SK-N-SH treated with all-trans-retinoic acid at 6 μM for 48 hours (cell line): Measurements from ENCODE around the gene ENO4.

Source experiments
- ARNTL ChIP-seq: fragments of 450-650 bp; formaldehyde crosslinking; IDR thresholded peaks from 2 replicates; pipeline ENCODE4 v1.5.0; 2020; ENCODE audit warnings: low read depth, mild to moderate bottlenecking, moderate library complexity, borderline replicate concordance
- BACH2 ChIP-seq: fragments of 250-450 bp; sonication (Bioruptor Pico); IDR thresholded peaks from 2 replicates; pipeline ENCODE4 v1.9.0; 2021; ENCODE audit warnings: mild to moderate bottlenecking, borderline replicate concordance
- CSDC2 ChIP-seq: fragments of 250-450 bp; sonication (Bioruptor Pico); IDR thresholded peaks from 2 replicates; pipeline ENCODE4 v1.5.0; 2020; ENCODE audit warnings: mild to moderate bottlenecking, moderate library complexity
- CSRNP3 ChIP-seq: fragments of 250-450 bp; sonication (Bioruptor Pico); IDR thresholded peaks from 2 replicates; pipeline ENCODE4 v1.5.1; 2021; ENCODE audit warnings: mild to moderate bottlenecking, moderate library complexity
- ESRRG ChIP-seq: fragments of 250-450 bp; sonication (Bioruptor Pico); IDR thresholded peaks from 2 replicates; pipeline ENCODE4 v1.6.1; 2021; ENCODE audit warnings: mild to moderate bottlenecking
- GLIS3 ChIP-seq: fragments of 250-450 bp; sonication (Bioruptor Pico); IDR thresholded peaks from 2 replicates; pipeline ENCODE4 v1.5.0; 2020; ENCODE audit warnings: mild to moderate bottlenecking, moderate library complexity
- OSR1 ChIP-seq: fragments of 250-450 bp; sonication (Bioruptor Pico); IDR thresholded peaks from 2 replicates; pipeline ENCODE4 v1.8.0; 2022; ENCODE audit warnings: moderate library complexity, mild to moderate bottlenecking, inconsistent platforms
- POU6F1 ChIP-seq: fragments of 250-450 bp; sonication (Bioruptor Pico); IDR thresholded peaks from 2 replicates; pipeline ENCODE4 v1.8.0; 2021; ENCODE audit warnings: low read depth, mild to moderate bottlenecking, moderate library complexity, borderline replicate concordance
- PPARA ChIP-seq: fragments of 250-450 bp; sonication (Bioruptor Pico); IDR thresholded peaks from 2 replicates; pipeline ENCODE4 v1.5.0; 2020; ENCODE audit warnings: mild to moderate bottlenecking, borderline replicate concordance
- RARB ChIP-seq: fragments of 250-450 bp; sonication (Bioruptor Pico); IDR thresholded peaks from 2 replicates; pipeline ENCODE4 v1.8.0; 2021; ENCODE audit warnings: mild to moderate bottlenecking, moderate library complexity
- ZFP3 ChIP-seq: fragments of 250-450 bp; sonication (Bioruptor Pico); IDR thresholded peaks from 2 replicates; pipeline ENCODE4 v1.5.0; 2020; ENCODE audit warnings: mild to moderate bottlenecking, moderate library complexity
- ZFP30 ChIP-seq: fragments of 450-650 bp; formaldehyde crosslinking; IDR thresholded peaks from 2 replicates; pipeline ENCODE4 v1.5.0; 2022; ENCODE audit warnings: mild to moderate bottlenecking, moderate library complexity
- TF ChIP-seq, protein P1 (sequence below): fragments of 250-450 bp; sonication (Bioruptor Pico); IDR thresholded peaks from 2 replicates; pipeline ENCODE4 v1.8.0; 2020; ENCODE audit warnings: mild to moderate bottlenecking, moderate library complexity, borderline replicate concordance

DNA sequence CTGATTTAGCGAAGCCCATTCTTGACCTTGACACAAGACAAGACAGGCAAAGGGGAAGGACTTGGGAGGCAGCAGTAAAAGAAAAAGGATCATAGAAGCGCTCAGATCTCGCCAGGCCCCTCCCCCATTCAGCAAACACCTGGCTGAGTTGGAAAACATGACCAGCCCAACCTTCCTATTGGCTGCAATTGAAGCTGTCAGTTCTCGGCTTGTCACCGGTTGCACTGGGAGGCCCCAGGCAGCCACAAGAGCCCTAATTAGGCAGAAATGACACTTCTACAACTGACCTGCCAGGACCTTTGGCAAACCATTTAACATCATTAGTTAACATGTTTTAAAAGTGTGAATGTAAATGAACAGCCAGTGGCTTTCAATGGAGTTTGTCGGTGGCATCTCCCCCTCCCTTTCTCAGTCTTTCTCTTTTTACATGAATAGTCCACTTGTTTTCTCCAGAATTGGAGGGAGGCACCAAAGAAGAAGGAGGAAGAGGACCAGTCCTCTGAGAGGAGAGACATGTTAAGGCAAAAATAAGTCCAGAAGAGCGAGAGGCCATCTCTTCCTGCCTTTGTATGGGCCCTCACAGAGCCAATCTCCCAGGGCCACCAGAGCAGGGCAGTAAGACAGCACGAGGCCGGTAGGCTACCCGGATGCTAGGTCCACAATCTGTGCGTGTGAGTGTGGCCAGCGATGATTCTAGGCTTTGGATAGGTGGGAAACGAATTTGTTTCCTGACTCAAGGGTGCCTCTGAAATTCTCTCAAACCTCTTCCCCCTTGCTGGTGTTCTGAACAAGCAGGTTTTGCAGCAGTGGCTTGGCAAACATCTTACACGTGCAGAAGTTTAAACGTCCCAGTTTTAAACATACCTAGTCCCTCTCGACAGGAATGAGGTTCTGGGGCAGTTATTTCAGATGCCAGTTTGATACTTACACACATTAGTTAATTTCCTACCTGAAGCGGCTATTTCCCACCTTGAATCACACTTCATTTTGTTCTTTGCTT, 15.0 kb upstream of the ENO4 start:
- TF ChIP-seq CSDC2 (CRISPR knock-in tag) (no peak), BACH2 (CRISPR knock-in tag) (no peak), ZFP30 (CRISPR knock-in tag) (no peak), ARNTL (CRISPR knock-in tag) (no peak), ZFP3 (CRISPR knock-in tag) (no peak), CSRNP3 (CRISPR knock-in tag) (no peak), OSR1 (CRISPR knock-in tag) (no peak), ESRRG (no peak), RARB (CRISPR knock-in tag) (no peak), GLIS3 (CRISPR knock-in tag) (no peak), POU6F1 (CRISPR knock-in tag) (no peak), PPARA (no peak)
- TF ChIP-seq, protein P1, sequence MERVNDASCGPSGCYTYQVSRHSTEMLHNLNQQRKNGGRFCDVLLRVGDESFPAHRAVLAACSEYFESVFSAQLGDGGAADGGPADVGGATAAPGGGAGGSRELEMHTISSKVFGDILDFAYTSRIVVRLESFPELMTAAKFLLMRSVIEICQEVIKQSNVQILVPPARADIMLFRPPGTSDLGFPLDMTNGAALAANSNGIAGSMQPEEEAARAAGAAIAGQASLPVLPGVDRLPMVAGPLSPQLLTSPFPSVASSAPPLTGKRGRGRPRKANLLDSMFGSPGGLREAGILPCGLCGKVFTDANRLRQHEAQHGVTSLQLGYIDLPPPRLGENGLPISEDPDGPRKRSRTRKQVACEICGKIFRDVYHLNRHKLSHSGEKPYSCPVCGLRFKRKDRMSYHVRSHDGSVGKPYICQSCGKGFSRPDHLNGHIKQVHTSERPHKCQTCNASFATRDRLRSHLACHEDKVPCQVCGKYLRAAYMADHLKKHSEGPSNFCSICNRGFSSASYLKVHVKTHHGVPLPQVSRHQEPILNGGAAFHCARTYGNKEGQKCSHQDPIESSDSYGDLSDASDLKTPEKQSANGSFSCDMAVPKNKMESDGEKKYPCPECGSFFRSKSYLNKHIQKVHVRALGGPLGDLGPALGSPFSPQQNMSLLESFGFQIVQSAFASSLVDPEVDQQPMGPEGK (CRISPR knock-in tag), result no peak
